Prostate gland (tissue), 2 donors: ENCODE data around the gene DEFB127.

Source experiments
- CTCF ChIP-seq, 4 experiments: fragments of 200-600 bp in 2 of 4; fragments of 450-650 bp in 2 of 4; sonication (generic) in 2 of 4; IDR thresholded peaks; 1 replicate in 3 of 4; 2 replicates in 1 of 4; pipeline ENCODE4 v1.5.1; 2016 to 2019; ENCODE audit warnings: antibody characterized with exemption in 4 of 4, mild to moderate bottlenecking in 2 of 4, moderate library complexity in 2 of 4
- POLR2A ChIP-seq: fragments of 450-650 bp; IDR thresholded peaks from one replicate; pipeline ENCODE4 v1.6.1; 2016; ENCODE audit warnings: antibody characterized with exemption, mild to moderate bottlenecking

GRCh38 chr20:142290-142689, 15.0 kb upstream of the DEFB127 start, which contains the start of gene DEFB126:
- no peak for TF ChIP-seq CTCF (IDR thresholded peaks at IDR 0.05)
- TF ChIP-seq POLR2A: no peak
